Common myeloid progenitor, CD34-positive (primary cell): ENCODE results near the gene MAP2K2.

ENCODE experiments used
- CTCF ChIA-PET: fragments of 350-600 bp; sonication (Branson Sonifier 250); formaldehyde crosslinking; loops from one replicate; lab custom pipeline; 2021; ENCODE audit warnings: antibody characterized with exemption; lab: Charles Lee
- POLR2A ChIA-PET: fragments of 350-600 bp; sonication (Branson Sonifier 250); formaldehyde crosslinking; loops from one replicate; lab custom pipeline; 2021; ENCODE audit warnings: antibody characterized with exemption; lab: Charles Lee
- DNase-seq, 3 donors: peaks; one replicate each; pipeline versions ENCODE4 v3.0.0 to v3.0.0-alpha.2; 2013
- H3K27ac ChIP-seq, 2 experiments: 1 replicate in 1 of 2; 2 replicates in 1 of 2; pipeline ENCODE4 v1.7.0; 2013; ENCODE audit warnings: inconsistent platforms in 2 of 2, low read length in 2 of 2, mild to moderate bottlenecking in 2 of 2, low read depth in 1 of 2, moderate library complexity in 1 of 2; ENCODE audit not compliant: severe bottlenecking in 2 of 2, insufficient read depth in 1 of 2, poor library complexity in 1 of 2
- H3K27me3 ChIP-seq, 5 experiments: replicated peaks in 2 of 5; 1 replicate in 3 of 5; 2 replicates in 2 of 5; pipeline versions ENCODE4 v1.6.1 to v1.7.0; 2013; ENCODE audit warnings: low read length in 4 of 5, mild to moderate bottlenecking in 2 of 5, moderate library complexity in 2 of 5, inconsistent platforms in 1 of 5; ENCODE audit not compliant: insufficient read depth in 5 of 5, control insufficient read depth in 4 of 5
- H3K36me3 ChIP-seq, 4 experiments: 1 replicate in 2 of 4; 2 replicates in 2 of 4; pipeline versions ENCODE4 v1.6.1 to v1.7.0; 2013; ENCODE audit warnings: low read length in 3 of 4, control low read depth in 1 of 4, mild to moderate bottlenecking in 1 of 4; ENCODE audit not compliant: control insufficient read depth in 4 of 4, insufficient read depth in 4 of 4
- H3K4me1 ChIP-seq, 4 experiments: 1 replicate in 3 of 4; 2 replicates in 1 of 4; pipeline versions ENCODE4 v1.6.1 to v1.7.1; 2013; ENCODE audit warnings: low read length in 3 of 4, mild to moderate bottlenecking in 3 of 4, control low read depth in 1 of 4, inconsistent platforms in 1 of 4, moderate library complexity in 1 of 4; ENCODE audit not compliant: control insufficient read depth in 4 of 4, insufficient read depth in 4 of 4; ENCODE audit errors: control extremely low read depth in 1 of 4
- H3K4me3 ChIP-seq, 7 experiments: 1 replicate in 4 of 7; 2 replicates in 3 of 7; pipeline versions ENCODE4 v1.5.1 to v1.7.0; 2013; ENCODE audit warnings: mild to moderate bottlenecking in 7 of 7, low read length in 6 of 7, moderate library complexity in 6 of 7, inconsistent platforms in 2 of 7, low read depth in 2 of 7, control low read depth in 1 of 7; ENCODE audit not compliant: insufficient read depth in 4 of 7, control insufficient read depth in 1 of 7; ENCODE audit errors: extremely low read depth in 1 of 7
- H3K9me3 ChIP-seq, 5 experiments: 1 replicate in 4 of 5; 2 replicates in 1 of 5; pipeline versions ENCODE4 v1.6.1 to v1.7.1; 2013; ENCODE audit warnings: low read length in 4 of 5, mild to moderate bottlenecking in 2 of 5, inconsistent platforms in 1 of 5, low read depth in 1 of 5, moderate library complexity in 1 of 5; ENCODE audit not compliant: control insufficient read depth in 4 of 5, insufficient read depth in 2 of 5; ENCODE audit errors: control extremely low read depth in 1 of 5
- WGBS: methylation state at CpG from one replicate; pipeline ENCODE4 v1.1.5; 2013; ENCODE audit not compliant: insufficient coverage; 5-methylcytosine and 5-hydroxymethylcytosine counted together

Gene MAP2K2

GRCh38 chr19:4051175-4052101, 72.5 kb downstream of the MAP2K2 start:
- Histone ChIP-seq H3K36me3 (peaks cover 11 to 70% (median 52%) of the 10 kb centered on the region in 4 experiments), H3K4me3 (no peak overlapping the region), H3K27me3 (no peaks in the 10 kb centered on the region), H3K4me1 (peaks cover 0 to 15% (median 13%) of the 10 kb centered on the region in 4 experiments), H3K9me3 (no peaks in the 10 kb centered on the region), H3K27ac (peak overlapping the region in 1 of 2 experiments; percentile 49)
- ChIA-PET CTCF (no interaction called here), POLR2A (interaction anchor here (1.2 kb wide), 1 partner anchor 17 kb away, joined by 3 read pairs; no protein-coding TSS in a partner anchor)
- DNase-seq, result peak in 2 of 3 donors; percentile 48 to 50
- 87% methylated on average over 6 of the region's 15 CpGs for WGBS

GRCh38 chr19:4049432-4049831, 74.5 kb downstream of the MAP2K2 start:
- ChIA-PET POLR2A (interaction anchor here (0.6 kb wide), 1 partner anchor 62 kb away, joined by 6 read pairs; no protein-coding TSS in a partner anchor), CTCF (interaction anchor here (1.6 kb wide), 1 partner anchor 11 kb away, joined by 3 read pairs; no protein-coding TSS in a partner anchor)
- H3K36me3 ChIP-seq, result peaks cover 9 to 70% (median 53%) of the 10 kb centered on the region in 4 experiments
- H3K4me1 ChIP-seq, result peaks cover 0 to 15% (median 13%) of the 10 kb centered on the region in 4 experiments
- no peak for DNase-seq
- no peaks in the 10 kb centered on the region for H3K27me3 ChIP-seq
- no peak overlapping the region for H3K27ac ChIP-seq
- no peak overlapping the region for H3K4me3 ChIP-seq
- H3K9me3 ChIP-seq, result no peaks in the 10 kb centered on the region
- 91% methylated on average over 14 of the region's 15 CpGs for WGBS

- Histone ChIP-seq H3K9me3 (no peaks in the 10 kb centered on the region), H3K4me3 (no peak overlapping the region), H3K27me3 (no peaks in the 10 kb centered on the region), H3K4me1 (peaks cover 0 to 7% (median 1%) of the 10 kb centered on the region in 4 experiments), H3K36me3 (peaks cover 0 to 58% (median 41%) of the 10 kb centered on the region in 4 experiments), H3K27ac (no peak overlapping the region)
- ChIA-PET CTCF (no interaction called here), POLR2A (no interaction called here)
- WGBS, result 95% methylated on average over 17 of the region's 33 CpGs
- DNase-seq, result no peak
Measured at GRCh38 chr19:4046946-4047683, 76.8 kb downstream of the MAP2K2 start.

GRCh38 chr19:4046362-4046691, 77.6 kb downstream of the MAP2K2 start:
- no CpG with 5 or more reads among the region's 7 CpGs for WGBS
- H3K9me3 ChIP-seq, result no peaks in the 10 kb centered on the region
- peaks cover 0 to 1% (median 0%) of the 10 kb centered on the region in 4 experiments for H3K4me1 ChIP-seq
- no peak overlapping the region for H3K27ac ChIP-seq
- H3K4me3 ChIP-seq, result no peak overlapping the region
- CTCF ChIA-PET, result no interaction called here
- no peaks in the 10 kb centered on the region for H3K27me3 ChIP-seq
- peaks cover 0 to 57% (median 35%) of the 10 kb centered on the region in 4 experiments for H3K36me3 ChIP-seq
- no peak for DNase-seq
- POLR2A ChIA-PET, result no interaction called here

- 96% methylated on average over 15 of the region's 32 CpGs for WGBS
- H3K4me3 ChIP-seq, result no peak overlapping the region
- CTCF ChIA-PET, result no interaction called here
- H3K36me3 ChIP-seq, result peaks cover 0 to 55% (median 31%) of the 10 kb centered on the region in 4 experiments
- no peak for DNase-seq
- no peak overlapping the region for H3K27ac ChIP-seq
- H3K27me3 ChIP-seq, result no peaks in the 10 kb centered on the region
- H3K4me1 ChIP-seq, result no peaks in the 10 kb centered on the region
- POLR2A ChIA-PET, result no interaction called here
- H3K9me3 ChIP-seq, result no peaks in the 10 kb centered on the region
Measured at GRCh38 chr19:4045597-4046361, 78.1 kb downstream of the MAP2K2 start.

- H3K4me3 ChIP-seq, result no peak overlapping the region
- no peaks in the 10 kb centered on the region for H3K9me3 ChIP-seq
- ChIA-PET CTCF (no interaction called here), POLR2A (no interaction called here)
- H3K4me1 ChIP-seq, result no peaks in the 10 kb centered on the region
- H3K27ac ChIP-seq, result no peak overlapping the region
- WGBS, result 94% methylated on average over 11 of the region's 21 CpGs
- no peaks in the 10 kb centered on the region for H3K27me3 ChIP-seq
- DNase-seq, result no peak
- H3K36me3 ChIP-seq, result peaks cover 0 to 54% (median 30%) of the 10 kb centered on the region in 4 experiments
Measured at GRCh38 chr19:4044990-4045465, 78.9 kb downstream of the MAP2K2 start.
